Gastrocnemius medialis (tissue), 4 donors: Measurements from ENCODE around the gene XPR1. TPM values are rescaled to one million over a fixed set of nuclear protein-coding genes. Genes with fewer than 3 reads are reported as not detected.

Experiments
- ATAC-seq, 2 donors: fragments of 150-250 bp; one replicate each; pipeline ENCODE4 v1.9.1; 2016
- DNase-seq, 2 donors: peaks; one replicate each; pipeline ENCODE4 v3.0.0-alpha.2; 2019
- H3K27ac ChIP-seq, 4 donors: fragments of 200-600 bp; sonication (generic); 1 replicate in 1 of 4; 2 replicates in 3 of 4; pipeline ENCODE4 v1.5.1; 2016 to 2018; ENCODE audit warnings: mild to moderate bottlenecking in 2 of 4, moderate library complexity in 1 of 4
- H3K27me3 ChIP-seq, 3 donors: fragments of 200-600 bp; sonication (generic) in 2 of 3; 1 replicate in 1 of 3; 2 replicates in 2 of 3; pipeline versions ENCODE4 v1.5.1 to v1.6.0; 2016 to 2019; ENCODE audit warnings: mild to moderate bottlenecking in 1 of 3, moderate library complexity in 1 of 3
- H3K36me3 ChIP-seq, 2 donors: fragments of 200-600 bp; sonication (generic) in 1 of 2; one replicate each; pipeline ENCODE4 v1.5.1; 2017 to 2018
- H3K4me1 ChIP-seq, 2 donors: fragments of 200-600 bp; sonication (generic) in 1 of 2; one replicate each; pipeline ENCODE4 v1.5.1; 2016 to 2017; ENCODE audit warnings: mild to moderate bottlenecking in 2 of 2
- H3K4me3 ChIP-seq, 4 donors: fragments of 200-600 bp; sonication (generic) in 3 of 4; 1 replicate in 1 of 4; 2 replicates in 3 of 4; pipeline ENCODE4 v1.5.1; 2016 to 2019; ENCODE audit warnings: mild to moderate bottlenecking in 2 of 4
- H3K9me3 ChIP-seq, 3 donors: fragments of 200-600 bp; sonication (generic) in 2 of 3; 1 replicate in 1 of 3; 2 replicates in 2 of 3; pipeline ENCODE4 v1.5.1; 2016 to 2019
- POLR2A ChIP-seq, 2 donors: fragments of 450-650 bp; IDR thresholded peaks; one replicate each; pipeline ENCODE4 v1.6.1; 2017; ENCODE audit warnings: antibody characterized with exemption in 2 of 2, mild to moderate bottlenecking in 2 of 2, moderate library complexity in 2 of 2
- in situ Hi-C, 4 donors: fragments of 200-750 bp; cut with MboI; loops; one replicate each; pipeline versions ENCODE4 v1.15.0 to v1.8.0; 2017; ENCODE audit warnings: low sequenced_read_pairs in 4 of 4
- intact Hi-C: fragments of 100-400 bp; cut with DNase I; formaldehyde crosslinking; loops from one replicate; pipeline ENCODE4 v1.15.1; 2023; ENCODE audit warnings: low total_unique reads
- total RNA-seq, 4 donors: library from RNA; depleted of rRNA; stranded (reverse); fragments of >200 nt; gene quantifications; one replicate each; pipeline versions ENCODE4 v1.1.0 to v1.2.3, GENCODE V29; 2016
- TF ChIP-seq, protein P1 (sequence below), 5 experiments: fragments of 450-650 bp in 3 of 5; fragments of 200-600 bp in 2 of 5; sonication (generic) in 2 of 5; IDR thresholded peaks in 4 of 5; conservative IDR thresholded peaks in 1 of 5; 1 replicate in 4 of 5; 2 replicates in 1 of 5; pipeline ENCODE4 v1.5.1; 2016 to 2019; ENCODE audit warnings: antibody characterized with exemption in 5 of 5, mild to moderate bottlenecking in 3 of 5, moderate library complexity in 3 of 5

The XPR1 gene
- total RNA-seq, 4 donors from 2014 or later: 14.5 to 24.9 (median 18.6) TPM

DNA sequence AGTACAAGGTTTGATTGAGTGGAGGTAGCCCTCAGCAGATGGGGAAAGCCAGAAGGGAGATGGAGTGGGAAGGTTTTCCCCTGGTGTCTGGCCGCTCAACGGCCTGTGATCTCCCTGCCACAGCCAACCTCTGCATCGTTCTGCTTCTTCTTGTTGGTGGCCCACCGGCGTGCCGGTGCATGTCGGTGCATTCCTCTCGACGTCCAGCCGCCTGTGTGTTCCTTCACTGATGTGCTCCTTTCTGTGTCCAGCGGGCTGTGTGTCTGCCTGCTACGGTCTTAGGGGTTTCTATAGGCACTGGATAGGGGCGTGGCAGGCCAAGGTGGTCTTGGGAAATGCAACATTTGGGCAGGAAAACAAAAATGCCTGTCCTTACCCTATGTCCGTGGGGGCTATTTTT lies 101.0 kb downstream of the XPR1 start:
- in situ Hi-C loops (no loop called here), intact Hi-C loops (no loop called here)
- Histone ChIP-seq H3K27ac (no peak overlapping the region), H3K4me3 (no peak overlapping the region), H3K27me3 (no peaks in the 10 kb centered on the region), H3K36me3 (no peaks in the 10 kb centered on the region), H3K4me1 (no peaks in the 10 kb centered on the region), H3K9me3 (peaks cover 0 to 11% (median 0%) of the 10 kb centered on the region in 3 donors)
- no peak for ATAC-seq
- DNase-seq: no peak
- TF ChIP-seq, protein P1, sequence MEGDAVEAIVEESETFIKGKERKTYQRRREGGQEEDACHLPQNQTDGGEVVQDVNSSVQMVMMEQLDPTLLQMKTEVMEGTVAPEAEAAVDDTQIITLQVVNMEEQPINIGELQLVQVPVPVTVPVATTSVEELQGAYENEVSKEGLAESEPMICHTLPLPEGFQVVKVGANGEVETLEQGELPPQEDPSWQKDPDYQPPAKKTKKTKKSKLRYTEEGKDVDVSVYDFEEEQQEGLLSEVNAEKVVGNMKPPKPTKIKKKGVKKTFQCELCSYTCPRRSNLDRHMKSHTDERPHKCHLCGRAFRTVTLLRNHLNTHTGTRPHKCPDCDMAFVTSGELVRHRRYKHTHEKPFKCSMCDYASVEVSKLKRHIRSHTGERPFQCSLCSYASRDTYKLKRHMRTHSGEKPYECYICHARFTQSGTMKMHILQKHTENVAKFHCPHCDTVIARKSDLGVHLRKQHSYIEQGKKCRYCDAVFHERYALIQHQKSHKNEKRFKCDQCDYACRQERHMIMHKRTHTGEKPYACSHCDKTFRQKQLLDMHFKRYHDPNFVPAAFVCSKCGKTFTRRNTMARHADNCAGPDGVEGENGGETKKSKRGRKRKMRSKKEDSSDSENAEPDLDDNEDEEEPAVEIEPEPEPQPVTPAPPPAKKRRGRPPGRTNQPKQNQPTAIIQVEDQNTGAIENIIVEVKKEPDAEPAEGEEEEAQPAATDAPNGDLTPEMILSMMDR (IDR thresholded peaks at IDR 0.05 in 4 of 5, conservative IDR thresholded peaks at IDR 0.05 in 1 of 5): no peak
- no peak for TF ChIP-seq POLR2A (IDR thresholded peaks at IDR 0.05)

DNA sequence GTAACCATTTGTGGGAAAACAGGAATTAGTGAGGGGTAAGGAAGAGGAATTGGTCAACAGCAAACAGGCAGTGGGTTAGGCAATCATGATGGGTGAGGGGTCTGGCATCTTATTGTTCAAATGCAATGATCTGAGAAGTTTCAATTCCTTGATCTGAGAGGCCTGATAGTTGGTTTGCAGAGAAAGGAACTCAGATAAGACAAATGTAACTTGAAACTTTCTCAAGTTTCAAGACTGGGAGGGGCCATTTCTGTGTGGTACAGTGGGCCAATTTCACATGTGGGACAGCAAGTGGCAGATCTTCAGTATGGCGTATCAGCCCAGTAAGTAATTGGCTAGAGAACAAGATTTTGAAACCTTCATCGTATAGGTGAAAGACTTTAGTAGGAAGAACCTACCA lies 102.5 kb downstream of the XPR1 start:
- peaks cover 0 to 11% (median 0%) of the 10 kb centered on the region in 3 donors for H3K9me3 ChIP-seq
- in situ Hi-C loops (no loop called here), intact Hi-C loops (no loop called here)
- H3K27ac ChIP-seq: no peak overlapping the region
- TF ChIP-seq POLR2A (IDR thresholded peaks at IDR 0.05): no peak
- TF ChIP-seq, protein P1 (IDR thresholded peaks at IDR 0.05 in 4 of 5, conservative IDR thresholded peaks at IDR 0.05 in 1 of 5): no peak
- DNase-seq (no peak), ATAC-seq (no peak)
- no peaks in the 10 kb centered on the region for H3K36me3 ChIP-seq
- no peaks in the 10 kb centered on the region for H3K27me3 ChIP-seq
- no peak overlapping the region for H3K4me3 ChIP-seq
- no peaks in the 10 kb centered on the region for H3K4me1 ChIP-seq

DNA sequence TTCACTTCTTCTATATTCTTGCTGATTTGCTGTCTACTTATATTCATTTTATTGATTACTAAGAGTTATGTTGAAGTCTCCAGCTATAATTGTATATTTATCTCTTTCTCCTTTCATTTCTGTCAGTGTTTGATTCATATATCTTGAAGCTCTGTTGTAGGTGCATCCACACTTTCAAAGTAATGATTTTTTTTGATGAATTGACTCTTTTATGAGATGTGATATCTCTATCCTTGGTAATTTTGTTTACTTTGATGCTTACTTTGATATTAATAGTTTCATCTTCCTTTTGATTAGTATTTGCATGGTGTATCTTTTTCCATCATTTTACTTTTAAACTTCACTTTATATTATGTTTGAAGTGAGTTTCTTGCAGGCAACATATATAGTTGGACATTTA lies 110.8 kb downstream of the XPR1 start:
- DNase-seq (no peak), ATAC-seq (no peak)
- no peak for TF ChIP-seq POLR2A (IDR thresholded peaks at IDR 0.05)
- TF ChIP-seq, protein P1 (IDR thresholded peaks at IDR 0.05 in 4 of 5, conservative IDR thresholded peaks at IDR 0.05 in 1 of 5): no peak
- in situ Hi-C loops (no loop called here), intact Hi-C loops (no loop called here)
- Histone ChIP-seq H3K9me3 (peaks cover 0 to 8% (median 0%) of the 10 kb centered on the region in 3 donors), H3K4me1 (no peaks in the 10 kb centered on the region), H3K27me3 (no peaks in the 10 kb centered on the region), H3K36me3 (no peaks in the 10 kb centered on the region), H3K4me3 (no peak overlapping the region), H3K27ac (no peak overlapping the region)

GRCh38 chr1:180743868-180744267 lies 112.0 kb downstream of the XPR1 start:
- peaks cover 0 to 8% (median 0%) of the 10 kb centered on the region in 3 donors for H3K9me3 ChIP-seq
- no peak for DNase-seq
- no peak overlapping the region for H3K4me3 ChIP-seq
- TF ChIP-seq POLR2A (IDR thresholded peaks at IDR 0.05): no peak
- TF ChIP-seq, protein P1 (IDR thresholded peaks at IDR 0.05 in 4 of 5, conservative IDR thresholded peaks at IDR 0.05 in 1 of 5): no peak
- H3K36me3 ChIP-seq: no peaks in the 10 kb centered on the region
- no peak overlapping the region for H3K27ac ChIP-seq
- H3K27me3 ChIP-seq: no peaks in the 10 kb centered on the region
- H3K4me1 ChIP-seq: no peaks in the 10 kb centered on the region
- no peak for ATAC-seq
- intact Hi-C loops: no loop called here
- in situ Hi-C loops: no loop called here

- in situ Hi-C loops (no loop called here), intact Hi-C loops (no loop called here)
- ATAC-seq: no peak
- TF ChIP-seq, protein P1 (IDR thresholded peaks at IDR 0.05 in 4 of 5, conservative IDR thresholded peaks at IDR 0.05 in 1 of 5): no peak
- TF ChIP-seq POLR2A (IDR thresholded peaks at IDR 0.05): no peak
- no peak overlapping the region for H3K4me3 ChIP-seq
- DNase-seq: no peak
- H3K9me3 ChIP-seq: peaks cover 0 to 8% (median 0%) of the 10 kb centered on the region in 3 donors
- H3K27me3 ChIP-seq: no peaks in the 10 kb centered on the region
- no peaks in the 10 kb centered on the region for H3K36me3 ChIP-seq
- H3K4me1 ChIP-seq: no peaks in the 10 kb centered on the region
- H3K27ac ChIP-seq: no peak overlapping the region
Observed at GRCh38 chr1:180745098-180745497, 113.3 kb downstream of the XPR1 start.
